ENCODE measurements around the gene CD180. TPM values are rescaled to one million over a fixed set of nuclear protein-coding genes. Genes with fewer than 3 reads are reported as not detected.

The CD180 gene
- total RNA-seq, 1 experiment from 2014 or later = not detected

DNA sequence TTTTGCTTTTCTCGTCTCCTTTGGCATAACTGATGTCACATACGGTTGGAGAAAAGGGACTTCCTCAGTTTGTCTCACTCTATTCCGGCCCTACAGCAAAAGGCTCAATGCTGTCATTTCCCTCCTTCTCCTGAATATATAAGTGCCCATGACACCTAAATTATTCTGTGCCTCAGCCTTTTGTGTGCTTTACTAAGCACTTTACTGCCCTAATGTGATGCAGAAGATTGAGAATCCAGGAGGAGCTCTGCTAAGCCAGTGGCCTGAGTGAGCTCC, 7.6 kb downstream of the CD180 start:
- CTCF ChIA-PET = interaction anchor here (1.3 kb wide), 1 partner anchor 23 kb away, joined by 3 read pairs; no protein-coding TSS in a partner anchor
- H3K27ac ChIP-seq (ENCODE audit: low read depth, low read length) = no peak overlapping the region
- H3K4me2 ChIP-seq (ENCODE audit: low read length) = no peak overlapping the region
- no peaks in the 10 kb centered on the region for H3K9me3 ChIP-seq (ENCODE audit: control insufficient read depth in 1 of 2, insufficient read depth in 1 of 2, low read depth in 1 of 2, low read length in 2 of 2)
- H4K20me1 ChIP-seq (ENCODE audit: insufficient read depth) = no peaks in the 10 kb centered on the region
- H2AFZ ChIP-seq (ENCODE audit: low read depth, low read length, poor library complexity, severe bottlenecking) = no peak overlapping the region
- no peaks in the 10 kb centered on the region for H3K27me3 ChIP-seq (ENCODE audit: insufficient read depth, low read length)
- ATAC-seq (no peak), DNase-seq (ENCODE audit: low read depth, low spot score) (no peak)
- intact Hi-C loops (cut with micrococcal nuclease) = no loop called here
- RAD21 ChIA-PET (ENCODE audit: low non-redundant PET in 1 of 2, low total read pairs in 2 of 2, uncharacterized antibody in 2 of 2, unreplicated experiment in 2 of 2) = no interaction called here
- POLR2A ChIA-PET = no interaction called here
- TF ChIP-seq EZH2phosphoT487 (IDR thresholded peaks at IDR 0.05; ENCODE audit: borderline replicate concordance) (no peak), RAD21 (IDR thresholded peaks at IDR 0.05; ENCODE audit: low read depth) (no peak), ZFX (IDR thresholded peaks at IDR 0.05) (no peak), SP1 (IDR thresholded peaks at IDR 0.05; ENCODE audit: low read depth) (no peak), CBX3 (IDR thresholded peaks at IDR 0.05; ENCODE audit: low read depth) (no peak), FOSL1 (IDR thresholded peaks at IDR 0.05; ENCODE audit: low read depth) (no peak)
- TF ChIP-seq, protein P1, sequence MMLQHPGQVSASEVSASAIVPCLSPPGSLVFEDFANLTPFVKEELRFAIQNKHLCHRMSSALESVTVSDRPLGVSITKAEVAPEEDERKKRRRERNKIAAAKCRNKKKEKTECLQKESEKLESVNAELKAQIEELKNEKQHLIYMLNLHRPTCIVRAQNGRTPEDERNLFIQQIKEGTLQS (IDR thresholded peaks at IDR 0.05) = no peak
- TF ChIP-seq, protein P2, sequence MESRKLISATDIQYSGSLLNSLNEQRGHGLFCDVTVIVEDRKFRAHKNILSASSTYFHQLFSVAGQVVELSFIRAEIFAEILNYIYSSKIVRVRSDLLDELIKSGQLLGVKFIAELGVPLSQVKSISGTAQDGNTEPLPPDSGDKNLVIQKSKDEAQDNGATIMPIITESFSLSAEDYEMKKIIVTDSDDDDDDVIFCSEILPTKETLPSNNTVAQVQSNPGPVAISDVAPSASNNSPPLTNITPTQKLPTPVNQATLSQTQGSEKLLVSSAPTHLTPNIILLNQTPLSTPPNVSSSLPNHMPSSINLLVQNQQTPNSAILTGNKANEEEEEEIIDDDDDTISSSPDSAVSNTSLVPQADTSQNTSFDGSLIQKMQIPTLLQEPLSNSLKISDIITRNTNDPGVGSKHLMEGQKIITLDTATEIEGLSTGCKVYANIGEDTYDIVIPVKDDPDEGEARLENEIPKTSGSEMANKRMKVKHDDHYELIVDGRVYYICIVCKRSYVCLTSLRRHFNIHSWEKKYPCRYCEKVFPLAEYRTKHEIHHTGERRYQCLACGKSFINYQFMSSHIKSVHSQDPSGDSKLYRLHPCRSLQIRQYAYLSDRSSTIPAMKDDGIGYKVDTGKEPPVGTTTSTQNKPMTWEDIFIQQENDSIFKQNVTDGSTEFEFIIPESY (IDR thresholded peaks at IDR 0.05; ENCODE audit: extremely low read depth, insufficient replicate concordance, low read length) = no peak
- no TSS peak for BruUV-seq (replicated peaks)
- no peaks in the 10 kb centered on the region for H3K9me2 ChIP-seq (ENCODE audit: insufficient read depth)
- no peaks in the 10 kb centered on the region for H3K36me3 ChIP-seq (ENCODE audit: control insufficient read depth in 1 of 2, insufficient read depth in 2 of 2, low read length in 2 of 2)
- H3K9ac ChIP-seq (ENCODE audit: low read length) = no peak overlapping the region
- H3K4me1 ChIP-seq (ENCODE audit: control insufficient read depth in 1 of 2, insufficient read depth in 2 of 2, low read length in 2 of 2) = no peaks in the 10 kb centered on the region
- H3K4me3 ChIP-seq (replicated peaks in 1 of 2; ENCODE audit: low read depth in 1 of 2, low read length in 2 of 2) = no peak overlapping the region
- no peaks in the 10 kb centered on the region for H3K79me2 ChIP-seq (ENCODE audit: insufficient read depth, low read length)

Measured in HCT116 (cell line).